Measurements from ENCODE around the gene MATN4. TPM values are rescaled to one million over a fixed set of nuclear protein-coding genes. Genes with fewer than 3 reads are reported as not detected.

MATN4 gene
- total and polyA plus RNA-seq, 2 of the 13 experiments (the other 11 are each of a cell fraction or from before 2014, with no cell fraction given), result not detected

- no peak for TF ChIP-seq GMEB1 (CRISPR knock-in tag; IDR thresholded peaks at IDR 0.05; ENCODE audit: borderline replicate concordance)
- no peak for TF ChIP-seq ZNF775 (CRISPR knock-in tag; IDR thresholded peaks at IDR 0.05; ENCODE audit: borderline replicate concordance)
- no peak for TF ChIP-seq ZBTB14 (CRISPR knock-in tag; IDR thresholded peaks at IDR 0.05)
- no peak for TF ChIP-seq HOXD1 (CRISPR knock-in tag; IDR thresholded peaks at IDR 0.05)
- no peak for TF ChIP-seq ZNF138 (CRISPR knock-in tag; IDR thresholded peaks at IDR 0.05; ENCODE audit: low read depth)
- no peak for TF ChIP-seq HOXA3 (CRISPR knock-in tag; IDR thresholded peaks at IDR 0.05)
- TF ChIP-seq ZNF30 (CRISPR knock-in tag; IDR thresholded peaks at IDR 0.05), result no peak
- no peak for TF ChIP-seq CBX2 (IDR thresholded peaks at IDR 0.05; ENCODE audit: low read depth, low read length)
- no peak for TF ChIP-seq CBX2 (CRISPR knock-in tag; IDR thresholded peaks at IDR 0.05; ENCODE audit: low read depth)
- TF ChIP-seq, protein P1, sequence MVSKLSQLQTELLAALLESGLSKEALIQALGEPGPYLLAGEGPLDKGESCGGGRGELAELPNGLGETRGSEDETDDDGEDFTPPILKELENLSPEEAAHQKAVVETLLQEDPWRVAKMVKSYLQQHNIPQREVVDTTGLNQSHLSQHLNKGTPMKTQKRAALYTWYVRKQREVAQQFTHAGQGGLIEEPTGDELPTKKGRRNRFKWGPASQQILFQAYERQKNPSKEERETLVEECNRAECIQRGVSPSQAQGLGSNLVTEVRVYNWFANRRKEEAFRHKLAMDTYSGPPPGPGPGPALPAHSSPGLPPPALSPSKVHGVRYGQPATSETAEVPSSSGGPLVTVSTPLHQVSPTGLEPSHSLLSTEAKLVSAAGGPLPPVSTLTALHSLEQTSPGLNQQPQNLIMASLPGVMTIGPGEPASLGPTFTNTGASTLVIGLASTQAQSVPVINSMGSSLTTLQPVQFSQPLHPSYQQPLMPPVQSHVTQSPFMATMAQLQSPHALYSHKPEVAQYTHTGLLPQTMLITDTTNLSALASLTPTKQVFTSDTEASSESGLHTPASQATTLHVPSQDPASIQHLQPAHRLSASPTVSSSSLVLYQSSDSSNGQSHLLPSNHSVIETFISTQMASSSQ (IDR thresholded peaks at IDR 0.05; ENCODE audit: low read depth), result no peak
- TF ChIP-seq, protein P1 (CRISPR knock-in tag; IDR thresholded peaks at IDR 0.05; ENCODE audit: borderline replicate concordance), result peak; percentile 2; the same call in 1 of the 2 replicates
- TF ChIP-seq, protein P2, sequence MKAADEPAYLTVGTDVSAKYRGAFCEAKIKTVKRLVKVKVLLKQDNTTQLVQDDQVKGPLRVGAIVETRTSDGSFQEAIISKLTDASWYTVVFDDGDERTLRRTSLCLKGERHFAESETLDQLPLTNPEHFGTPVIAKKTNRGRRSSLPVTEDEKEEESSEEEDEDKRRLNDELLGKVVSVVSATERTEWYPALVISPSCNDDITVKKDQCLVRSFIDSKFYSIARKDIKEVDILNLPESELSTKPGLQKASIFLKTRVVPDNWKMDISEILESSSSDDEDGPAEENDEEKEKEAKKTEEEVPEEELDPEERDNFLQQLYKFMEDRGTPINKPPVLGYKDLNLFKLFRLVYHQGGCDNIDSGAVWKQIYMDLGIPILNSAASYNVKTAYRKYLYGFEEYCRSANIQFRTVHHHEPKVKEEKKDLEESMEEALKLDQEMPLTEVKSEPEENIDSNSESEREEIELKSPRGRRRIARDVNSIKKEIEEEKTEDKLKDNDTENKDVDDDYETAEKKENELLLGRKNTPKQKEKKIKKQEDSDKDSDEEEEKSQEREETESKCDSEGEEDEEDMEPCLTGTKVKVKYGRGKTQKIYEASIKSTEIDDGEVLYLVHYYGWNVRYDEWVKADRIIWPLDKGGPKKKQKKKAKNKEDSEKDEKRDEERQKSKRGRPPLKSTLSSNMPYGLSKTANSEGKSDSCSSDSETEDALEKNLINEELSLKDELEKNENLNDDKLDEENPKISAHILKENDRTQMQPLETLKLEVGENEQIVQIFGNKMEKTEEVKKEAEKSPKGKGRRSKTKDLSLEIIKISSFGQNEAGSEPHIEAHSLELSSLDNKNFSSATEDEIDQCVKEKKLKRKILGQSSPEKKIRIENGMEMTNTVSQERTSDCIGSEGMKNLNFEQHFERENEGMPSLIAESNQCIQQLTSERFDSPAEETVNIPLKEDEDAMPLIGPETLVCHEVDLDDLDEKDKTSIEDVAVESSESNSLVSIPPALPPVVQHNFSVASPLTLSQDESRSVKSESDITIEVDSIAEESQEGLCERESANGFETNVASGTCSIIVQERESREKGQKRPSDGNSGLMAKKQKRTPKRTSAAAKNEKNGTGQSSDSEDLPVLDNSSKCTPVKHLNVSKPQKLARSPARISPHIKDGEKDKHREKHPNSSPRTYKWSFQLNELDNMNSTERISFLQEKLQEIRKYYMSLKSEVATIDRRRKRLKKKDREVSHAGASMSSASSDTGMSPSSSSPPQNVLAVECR (CRISPR knock-in tag; IDR thresholded peaks at IDR 0.05; ENCODE audit: borderline replicate concordance), result 0 out of 2 replicates have a peak, but pooled peaks have one; percentile 15
- no peak for TF ChIP-seq IRF2 (CRISPR knock-in tag; IDR thresholded peaks at IDR 0.05)
- no peak for TF ChIP-seq ZEB1 (IDR thresholded peaks at IDR 0.05; ENCODE audit: insufficient replicate concordance, low read depth)
- no peak for TF ChIP-seq ZBTB43 (CRISPR knock-in tag; conservative IDR thresholded peaks at IDR 0.05)
- no peak for TF ChIP-seq KDM4B (CRISPR knock-in tag; IDR thresholded peaks at IDR 0.05)
- no peak for TF ChIP-seq ZNF572 (CRISPR knock-in tag; IDR thresholded peaks at IDR 0.05)
Observed at GRCh38 chr20:45337367-45338120, 29.4 kb upstream of the MATN4 start (continued).
